HG03460 (cell line): ENCODE results near the gene PDCD10.
A peak's percentile ranks its signal among the peaks of the same experiment; 100 is the strongest.

Source experiments
- ATAC-seq: cut with Tn5 transposase; IDR thresholded peaks from one replicate; pipeline ENCODE4 v1.9.1; 2021; ENCODE audit not compliant: unreplicated experiment

Gene PDCD10

DNA sequence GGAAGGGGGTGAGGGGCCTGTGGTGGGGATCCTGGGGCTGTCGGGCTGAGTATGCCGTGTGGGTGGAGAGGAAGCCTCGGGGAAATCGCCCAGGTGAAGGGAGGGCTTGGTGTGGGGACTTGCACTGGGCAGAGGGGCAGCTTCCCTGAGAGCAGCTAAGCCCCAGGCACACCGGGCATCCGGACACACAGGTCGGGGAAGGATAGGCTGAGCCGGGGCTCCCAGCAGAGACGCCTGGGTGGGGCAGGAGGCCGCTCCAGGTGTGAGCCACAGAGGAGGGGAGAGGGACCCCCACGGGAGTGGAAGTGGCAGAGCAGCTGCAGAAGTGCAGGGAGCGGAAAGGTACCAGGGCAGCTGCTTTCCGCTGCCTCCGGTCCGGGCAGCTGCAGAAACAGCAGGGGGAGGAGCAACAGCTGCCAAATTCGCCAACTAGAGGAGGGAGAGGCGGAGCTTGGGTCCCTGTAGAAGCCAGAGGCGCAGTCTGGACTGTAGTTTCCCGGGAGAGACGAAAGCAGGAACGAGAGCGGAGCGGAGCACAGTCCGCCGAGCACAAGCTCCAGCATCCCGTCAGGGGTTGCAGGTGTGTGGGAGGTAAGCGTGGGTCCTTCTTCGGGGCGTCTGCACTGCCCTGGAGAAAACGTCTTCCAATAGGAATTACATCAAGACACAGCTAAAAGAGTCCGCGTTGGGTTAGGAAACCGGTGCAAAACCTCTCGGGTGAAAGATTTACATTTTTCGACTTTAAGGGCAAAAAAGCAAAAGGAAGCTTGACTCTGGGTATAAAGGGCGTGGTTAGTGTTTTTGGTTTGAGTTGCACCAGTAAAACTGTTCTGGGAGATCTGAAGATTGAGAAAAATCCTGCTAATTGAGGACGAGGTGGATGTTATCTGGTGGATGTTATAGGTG, 794 bp upstream of the PDCD10 start, which contains the start of gene SERPINI1:
TSS of gene SERPINI1 (plus strand) at position 489 of the 906 bp plus-strand sequence. CDS start 53,408 bp downstream, outside the sequence.
- peak; percentile 62 for ATAC-seq

DNA sequence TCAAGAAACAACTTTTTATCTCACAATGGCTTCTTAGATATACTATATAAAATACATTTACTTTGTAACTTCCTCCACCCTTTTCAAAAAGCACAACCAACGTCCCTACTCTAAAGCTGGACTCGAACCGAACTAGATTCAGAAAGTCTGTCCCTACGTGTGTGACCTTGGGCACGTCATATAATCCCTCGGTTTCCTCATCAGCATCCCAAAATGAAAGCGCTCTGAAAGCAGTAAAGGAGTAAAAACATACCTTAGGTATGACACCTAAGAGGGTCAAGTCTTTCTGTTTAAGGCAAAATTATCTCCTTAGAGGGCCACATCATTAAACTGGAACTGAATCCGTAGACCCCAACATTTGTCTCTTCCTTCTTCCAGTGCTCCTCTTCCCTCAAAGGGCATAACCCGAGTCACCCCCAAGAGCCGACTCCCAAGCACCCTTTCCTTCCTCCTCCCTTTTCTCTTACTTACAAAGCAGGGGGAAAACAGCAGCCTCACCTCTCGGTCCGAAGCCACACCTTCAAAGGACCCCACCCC, 663 bp downstream of the PDCD10 start:
- no peak for ATAC-seq

DNA sequence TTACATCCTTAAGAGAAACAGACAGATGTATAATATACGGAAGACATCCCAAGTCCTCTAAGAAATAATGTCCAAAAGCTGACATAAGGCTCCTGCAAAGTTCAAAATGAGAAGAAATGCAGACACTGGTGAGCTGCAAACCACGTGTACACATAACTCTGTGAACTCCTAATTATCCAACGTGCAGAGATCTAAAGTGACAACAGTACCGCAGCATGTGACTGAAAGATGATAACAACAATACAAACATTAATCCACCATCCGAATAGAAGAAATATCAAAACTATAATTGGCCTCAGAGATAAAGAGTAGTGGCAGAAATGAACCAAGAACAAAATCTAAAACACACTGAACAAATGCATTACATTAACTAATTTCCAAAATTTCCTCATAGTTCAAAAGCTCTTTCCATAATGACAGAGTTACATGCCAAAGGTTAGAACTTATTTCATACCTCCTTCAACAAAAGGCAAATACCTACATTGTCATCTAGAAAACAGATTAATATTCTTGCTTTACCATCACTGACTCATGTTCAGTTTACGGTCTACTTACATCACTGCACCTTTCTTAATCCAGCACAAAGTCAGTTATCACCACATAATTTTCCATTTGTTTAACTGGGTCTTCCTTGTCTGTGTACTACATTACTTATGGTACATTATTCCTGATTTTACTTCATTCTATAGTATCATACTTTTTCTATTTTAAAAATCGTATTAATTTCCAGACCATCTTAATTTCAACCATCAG, 2.2 kb downstream of the PDCD10 start:
- no peak for ATAC-seq

DNA sequence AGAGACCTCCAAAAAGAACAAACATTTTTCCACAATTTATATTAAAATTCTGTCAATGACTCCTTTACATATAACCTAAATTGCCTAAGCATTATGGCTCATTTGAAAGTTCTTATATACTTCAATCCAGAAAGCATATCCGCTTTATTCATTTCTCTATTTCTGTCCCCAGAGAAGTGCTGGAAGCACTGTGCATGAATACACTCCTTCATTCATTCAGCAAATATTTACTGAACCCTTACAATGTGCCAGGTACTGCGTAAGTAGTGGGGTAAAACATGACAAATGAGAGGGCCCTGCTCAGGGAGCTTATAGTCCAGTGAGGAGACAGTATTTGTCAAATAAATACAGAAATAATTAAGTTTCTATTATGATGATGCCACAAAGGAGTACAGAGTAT, 3.3 kb downstream of the PDCD10 start:
- ATAC-seq, result no peak

DNA sequence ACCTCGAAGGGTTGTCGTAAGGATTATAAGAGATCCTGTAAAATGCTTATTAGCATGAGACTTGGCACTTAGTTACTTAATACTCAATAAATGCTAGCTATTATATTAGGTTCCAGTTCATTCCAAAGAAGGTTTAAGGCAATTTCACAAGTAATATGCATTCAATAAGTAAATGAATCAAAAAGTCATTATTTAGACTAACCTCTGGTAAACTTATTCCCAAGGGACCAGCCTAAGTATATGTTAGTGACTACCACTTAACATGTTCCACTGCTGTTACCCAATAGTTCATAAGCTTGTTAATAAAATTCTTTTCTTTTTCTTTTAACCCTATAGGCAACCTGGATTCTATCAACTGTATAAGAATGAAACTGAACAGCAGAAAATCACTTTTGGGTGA, 5.1 kb downstream of the PDCD10 start:
- ATAC-seq, result no peak

DNA sequence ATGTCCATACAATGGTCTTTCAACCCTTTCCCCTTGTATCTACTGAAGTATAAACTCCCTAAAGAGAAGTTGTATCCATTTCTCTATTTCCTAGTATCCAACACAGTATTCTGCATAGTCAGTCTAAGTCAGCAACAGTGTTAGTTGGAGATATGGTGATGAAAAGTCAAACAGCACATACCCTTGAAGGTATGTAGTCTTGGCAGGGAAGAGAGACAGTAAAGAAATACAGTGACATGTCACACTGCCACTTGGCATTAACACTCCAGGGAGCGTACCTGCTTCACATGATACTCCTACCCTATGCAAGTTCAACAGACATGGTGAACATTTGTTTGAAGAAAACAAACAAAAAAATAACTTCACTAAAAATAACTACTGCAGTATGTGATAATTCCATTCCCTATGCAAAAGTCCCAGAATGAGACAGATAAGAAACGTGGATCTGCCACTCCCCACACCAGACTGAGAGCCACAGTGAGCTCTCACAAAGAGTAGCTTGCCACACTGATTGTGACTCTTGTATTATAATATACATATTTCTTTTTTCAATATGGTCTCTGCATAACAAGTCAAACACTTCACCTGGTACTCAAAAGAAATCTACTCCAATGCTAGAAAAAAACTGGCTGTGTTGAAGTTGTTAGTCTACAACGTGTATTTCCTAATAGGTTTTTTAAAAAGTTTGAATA, 5.9 kb downstream of the PDCD10 start:
- ATAC-seq, result no peak

DNA sequence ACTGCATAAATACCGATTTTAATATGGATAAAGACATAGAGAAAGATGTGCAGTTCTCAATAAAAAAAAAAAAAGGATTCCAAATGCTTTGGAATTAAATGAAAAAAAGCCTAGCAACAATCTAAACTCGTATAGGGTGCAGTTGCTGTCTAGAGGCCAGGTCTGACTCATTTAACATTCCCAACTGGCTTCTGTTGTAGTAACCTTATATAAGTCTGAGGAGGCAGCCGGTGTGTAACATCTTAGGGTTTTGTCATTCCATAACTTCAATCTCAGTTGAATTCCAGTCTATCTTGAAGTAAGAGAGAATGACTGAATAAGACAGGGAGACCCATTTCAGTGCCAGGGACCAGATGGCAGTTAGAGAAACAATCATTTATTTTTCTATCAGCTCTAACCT, 6.5 kb downstream of the PDCD10 start:
- no peak for ATAC-seq

DNA sequence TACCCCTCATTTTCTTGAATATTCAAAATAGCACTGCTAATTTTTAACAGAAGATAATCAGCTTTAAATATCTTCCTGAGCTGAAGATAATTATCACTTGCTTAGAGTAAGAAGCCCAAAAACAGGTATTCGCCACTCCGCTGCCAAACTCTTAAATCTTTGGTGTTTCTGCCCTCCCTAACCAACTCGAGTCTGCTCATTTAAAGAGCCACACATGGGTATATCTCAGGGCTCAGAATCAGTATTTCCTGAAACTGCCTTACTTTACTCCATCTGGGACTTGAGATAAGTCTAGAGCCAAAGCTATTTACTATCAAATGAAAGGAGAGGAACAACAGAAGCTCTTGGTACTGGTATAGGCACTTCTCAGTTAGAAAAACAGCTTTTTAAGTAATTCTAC, 10.8 kb downstream of the PDCD10 start:
- ATAC-seq, result no peak

DNA sequence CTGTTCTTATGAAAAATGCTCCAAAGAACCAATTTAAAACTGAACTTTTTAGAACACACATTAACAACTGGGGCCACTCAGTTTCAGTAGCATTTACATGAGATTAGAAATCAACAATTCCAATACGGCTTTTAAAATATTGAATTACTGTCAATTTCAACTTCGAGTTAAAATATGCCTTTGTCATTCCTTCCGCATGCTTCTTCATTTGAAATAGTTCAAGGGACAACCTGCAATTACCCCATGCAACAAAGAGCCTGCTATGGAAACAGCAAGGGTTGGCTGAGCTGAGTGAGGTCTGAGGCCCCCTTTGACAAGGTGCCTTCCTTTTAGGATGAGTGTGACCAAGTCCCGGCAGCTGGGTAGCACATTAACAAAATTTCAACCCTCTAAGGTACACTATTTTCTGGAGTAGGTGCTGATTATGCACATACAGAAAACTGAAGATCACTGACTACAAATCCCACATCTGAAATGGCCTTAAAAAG, 11.6 kb downstream of the PDCD10 start:
- ATAC-seq, result no peak

DNA sequence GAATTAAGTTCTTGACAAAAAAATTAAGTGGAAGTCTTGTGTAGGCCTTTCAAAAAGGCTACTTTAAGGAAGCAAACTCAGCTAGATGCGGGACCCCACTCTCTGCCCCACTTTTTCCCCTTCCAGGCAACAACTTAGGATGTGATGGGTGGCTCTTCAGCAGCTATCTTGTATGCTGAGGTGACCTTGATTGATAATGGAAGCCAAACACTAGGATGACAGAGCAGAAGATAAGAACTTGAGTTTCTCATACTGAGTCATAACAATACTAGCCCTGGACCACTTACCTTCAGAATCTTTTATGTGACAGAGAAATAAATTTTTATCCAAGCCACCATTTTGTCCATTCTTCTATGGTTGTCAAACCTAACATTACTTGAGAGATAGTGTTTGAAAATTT, 16.1 kb downstream of the PDCD10 start:
- no peak for ATAC-seq

DNA sequence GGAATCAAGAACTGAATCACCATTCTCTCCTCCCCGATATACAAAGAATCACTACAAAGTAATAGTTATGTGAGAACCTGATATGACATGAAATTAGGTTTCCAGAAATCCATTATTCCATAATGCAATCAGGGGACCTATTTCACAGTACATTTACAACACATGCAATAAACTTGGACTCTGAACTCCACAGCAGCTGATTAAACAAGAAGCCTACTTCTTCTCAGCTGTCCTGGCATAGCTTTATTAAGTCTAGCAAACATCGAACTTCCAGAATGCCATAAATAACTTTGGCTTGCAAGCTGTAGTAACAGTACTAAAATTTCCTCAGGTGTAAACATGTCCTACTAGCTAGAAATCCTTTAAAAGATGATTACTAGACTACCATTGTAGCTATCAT, 17.8 kb downstream of the PDCD10 start:
- no peak for ATAC-seq

DNA sequence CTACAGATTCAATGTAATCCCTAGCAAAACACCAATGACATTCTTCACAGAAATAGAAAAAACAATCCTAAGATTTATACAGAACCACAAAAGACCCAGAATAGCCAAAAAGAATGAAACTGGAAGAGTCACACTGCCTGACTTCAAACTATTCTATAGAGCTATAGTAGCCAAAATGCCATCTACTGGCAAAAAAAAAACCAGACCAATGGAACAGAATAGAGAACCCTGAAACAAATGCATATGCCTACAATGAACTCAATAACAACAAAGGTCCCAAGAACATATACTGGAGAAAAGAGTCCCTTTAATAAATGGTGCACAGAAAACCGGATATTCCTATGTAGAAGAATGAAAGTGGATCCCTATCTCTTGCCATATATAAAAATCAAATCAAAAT, 19.8 kb downstream of the PDCD10 start:
- ATAC-seq, result no peak

DNA sequence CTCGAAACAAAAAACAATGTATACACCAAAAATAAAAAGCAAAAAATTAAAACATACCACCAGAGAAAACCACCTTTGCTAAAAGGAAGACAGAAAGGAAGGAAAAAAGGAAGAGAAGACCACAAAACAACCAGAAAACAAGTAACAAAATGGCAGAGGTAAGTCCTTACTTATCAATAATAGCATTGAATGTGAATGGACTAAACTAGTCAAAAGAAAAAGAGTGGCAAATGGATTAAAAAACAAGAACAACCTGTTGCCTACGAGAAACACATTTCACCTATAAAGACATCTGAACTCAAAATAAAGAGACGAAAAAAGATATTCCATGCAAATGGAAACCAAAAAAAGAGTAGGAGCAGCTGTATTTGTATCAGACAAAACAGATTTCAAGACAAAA, 22.2 kb downstream of the PDCD10 start:
- ATAC-seq, result no peak

DNA sequence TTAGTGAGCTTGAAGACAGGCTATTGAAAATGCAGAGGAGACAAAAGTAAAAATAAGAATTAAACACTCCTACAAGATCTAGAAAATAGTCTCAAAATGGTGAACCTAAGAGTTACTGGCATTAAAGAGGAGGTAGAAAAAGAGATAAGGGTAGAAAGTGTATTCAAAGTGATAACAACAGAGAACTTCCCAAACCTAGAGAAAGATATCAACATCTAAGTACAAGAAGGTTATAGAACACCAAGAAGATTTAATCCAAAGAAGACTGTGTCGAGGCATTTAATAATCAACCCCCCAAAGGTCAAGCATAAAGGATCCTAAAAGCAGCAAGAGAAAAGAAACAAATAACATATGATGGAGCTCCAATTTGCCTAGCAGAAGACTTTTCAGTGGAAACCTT, 23.3 kb downstream of the PDCD10 start:
- no peak for ATAC-seq

DNA sequence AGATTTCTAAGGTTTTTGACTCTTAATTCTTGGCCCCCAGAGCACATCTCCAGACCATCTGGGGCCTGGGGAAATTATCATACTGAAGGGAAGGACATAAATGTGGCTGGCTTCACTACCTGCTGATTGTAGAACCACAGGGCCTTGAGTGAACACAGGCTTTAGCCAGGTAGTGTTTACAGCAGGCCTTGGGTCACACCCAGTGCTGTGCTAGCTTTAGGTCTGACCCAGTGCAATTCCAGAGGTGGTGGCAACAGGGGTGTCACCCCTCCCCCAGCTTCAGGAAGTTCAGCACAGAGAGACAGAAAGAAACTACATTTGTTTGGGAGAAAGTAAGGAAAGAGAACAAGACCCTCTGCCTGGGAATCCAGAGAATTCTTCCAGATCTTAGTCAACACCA, 24.1 kb downstream of the PDCD10 start:
- no peak for ATAC-seq

DNA sequence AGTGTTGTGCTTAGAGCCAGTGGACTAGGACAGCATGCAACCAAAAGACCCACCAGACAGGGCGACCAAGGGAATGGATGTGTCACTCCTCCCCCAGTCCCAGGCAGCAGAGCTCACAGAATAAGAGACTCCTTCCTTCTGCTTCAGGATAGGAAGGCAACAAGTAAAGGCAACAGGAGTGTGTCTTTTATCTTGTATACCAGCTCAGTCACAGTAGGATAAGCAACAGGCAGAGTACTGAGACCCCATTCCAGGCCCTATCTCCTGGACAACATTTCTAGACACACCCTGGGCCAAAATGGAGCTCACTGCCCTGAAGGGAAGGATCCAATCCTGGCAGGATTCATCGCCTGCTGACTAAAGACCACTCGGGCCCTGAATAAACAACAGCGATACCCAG, 25.0 kb downstream of the PDCD10 start:
- ATAC-seq, result no peak

DNA sequence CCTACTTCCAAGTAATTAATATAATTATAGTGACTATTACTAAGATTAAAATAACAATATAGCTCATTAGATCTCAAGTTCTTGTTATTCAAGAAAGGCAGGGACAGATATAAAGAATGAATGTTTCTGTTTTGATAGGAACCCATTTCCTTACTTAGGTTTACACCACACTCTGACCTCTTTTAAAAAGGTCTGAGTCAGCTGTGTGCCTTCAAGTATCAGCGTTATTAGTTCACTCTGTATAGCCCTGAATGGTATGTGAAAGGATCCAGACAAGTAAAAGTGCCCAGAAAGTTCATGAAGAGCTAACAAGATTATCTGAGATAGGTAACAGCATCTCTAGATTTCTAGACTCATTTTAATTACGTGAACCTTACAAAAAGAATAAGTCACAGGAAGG, 28.9 kb downstream of the PDCD10 start:
- no peak for ATAC-seq

DNA sequence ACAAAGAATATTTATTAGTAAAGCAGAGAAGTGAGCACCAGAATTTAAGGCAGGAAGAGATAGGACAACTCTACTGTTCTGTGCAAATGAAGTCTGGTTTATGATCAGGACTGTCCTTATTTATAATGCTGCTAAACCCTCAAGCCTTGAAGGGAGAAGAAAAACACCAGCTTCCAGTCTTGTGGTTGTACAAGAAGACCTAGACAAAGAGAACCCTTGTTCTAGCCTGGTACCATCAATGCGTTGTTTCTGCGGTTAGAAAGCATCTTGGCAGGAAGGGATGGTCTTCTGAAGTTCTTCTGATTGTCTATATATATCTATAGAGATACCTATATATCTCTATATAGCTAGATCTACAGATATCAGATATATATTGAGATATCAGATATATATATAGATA, 33.8 kb downstream of the PDCD10 start:
- no peak for ATAC-seq

DNA sequence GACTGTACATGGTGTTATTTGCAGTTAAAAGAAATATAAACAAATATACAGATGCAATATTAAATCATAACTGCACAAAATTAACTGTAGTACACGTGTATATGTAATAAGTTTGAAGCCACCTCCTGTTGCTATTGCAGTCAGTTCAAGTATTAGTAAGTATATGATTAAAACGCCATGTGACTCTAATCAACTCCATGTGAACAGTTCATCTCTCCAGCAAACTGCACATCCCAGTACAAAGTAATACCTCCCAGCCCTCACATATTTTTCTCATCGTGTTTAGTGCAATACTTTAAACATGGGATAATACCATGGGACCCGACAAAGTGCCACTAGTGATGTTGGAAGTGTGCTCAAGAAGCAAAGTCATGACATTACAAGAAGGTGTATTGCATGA, 34.6 kb downstream of the PDCD10 start:
- ATAC-seq, result no peak

DNA sequence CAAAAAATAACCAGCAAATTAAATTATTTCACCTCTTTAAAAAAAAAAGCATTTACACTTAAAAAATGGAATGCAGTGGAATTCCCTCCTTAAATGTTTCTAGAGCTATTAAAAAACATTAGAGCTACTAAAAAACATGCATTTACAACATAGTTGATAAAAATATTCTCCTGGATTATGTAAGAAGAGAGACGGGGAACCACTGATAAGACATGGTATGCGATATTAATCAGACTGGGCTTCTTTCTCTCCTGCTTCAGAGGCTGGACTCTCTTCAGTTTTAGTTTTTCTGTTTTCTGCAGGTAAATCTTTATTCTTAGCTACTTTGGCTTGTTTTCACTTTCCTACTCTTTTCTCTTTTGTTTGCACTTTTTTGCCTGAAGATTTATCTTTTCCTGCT, 40.6 kb downstream of the PDCD10 start:
- no peak for ATAC-seq

DNA sequence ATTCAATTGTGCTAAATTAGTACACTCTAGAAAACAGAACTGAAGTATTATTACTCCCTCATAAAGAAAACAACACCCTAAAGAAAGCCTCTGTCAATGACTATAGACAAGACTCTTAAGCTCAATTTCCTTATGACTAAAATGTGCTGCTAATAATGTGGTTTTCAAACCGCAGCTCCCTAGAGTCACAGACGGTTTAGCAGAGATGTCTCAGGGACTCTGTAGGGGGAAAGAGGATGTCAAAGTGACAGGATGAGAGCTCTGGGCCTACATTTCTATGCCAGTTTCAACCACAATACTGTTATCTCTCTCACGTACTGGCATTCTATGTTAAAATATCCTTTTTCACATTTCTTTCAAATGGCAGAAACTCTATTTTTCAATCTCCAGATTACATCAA, 43.3 kb downstream of the PDCD10 start:
- ATAC-seq, result peak; percentile 100
